NCI-H187 treated with DMSO at 0.1 percent for 48 hours (cell line): Measurements from ENCODE around the gene PDZD2.

Source experiments
- DNase-seq: peaks from one replicate; lab custom pipeline; 2025; lab: John Stamatoyannopoulos, UW

Gene PDZD2

DNA sequence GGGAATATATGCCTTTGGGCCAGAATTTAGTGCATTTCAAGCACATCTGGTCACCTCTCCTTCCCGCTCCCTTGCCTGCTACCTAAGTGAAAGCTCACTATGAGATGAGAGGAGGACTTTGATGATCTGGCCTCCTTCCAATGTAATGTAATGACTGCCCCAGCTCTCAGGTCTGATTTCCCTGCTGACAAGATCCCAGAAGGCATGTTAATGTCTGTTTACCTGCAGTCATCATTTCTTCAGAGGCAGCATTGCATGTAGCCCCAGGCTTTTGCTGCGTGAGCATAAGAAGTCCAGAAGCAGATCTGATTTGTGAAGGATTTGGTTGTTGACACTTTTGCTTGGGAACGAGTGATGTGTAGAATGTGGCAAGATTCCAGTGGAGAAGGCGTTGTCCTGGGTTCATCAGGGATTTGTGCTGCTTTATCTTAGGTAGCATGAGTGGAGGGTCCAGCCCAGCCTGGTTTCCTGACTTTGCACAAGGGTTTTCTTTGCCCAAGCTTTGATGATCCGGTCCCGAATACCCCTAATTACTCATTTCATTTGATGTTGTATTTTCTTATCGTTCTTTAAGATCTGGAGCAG, 342.5 kb downstream of the PDZD2 start:
- no peak for DNase-seq

DNA sequence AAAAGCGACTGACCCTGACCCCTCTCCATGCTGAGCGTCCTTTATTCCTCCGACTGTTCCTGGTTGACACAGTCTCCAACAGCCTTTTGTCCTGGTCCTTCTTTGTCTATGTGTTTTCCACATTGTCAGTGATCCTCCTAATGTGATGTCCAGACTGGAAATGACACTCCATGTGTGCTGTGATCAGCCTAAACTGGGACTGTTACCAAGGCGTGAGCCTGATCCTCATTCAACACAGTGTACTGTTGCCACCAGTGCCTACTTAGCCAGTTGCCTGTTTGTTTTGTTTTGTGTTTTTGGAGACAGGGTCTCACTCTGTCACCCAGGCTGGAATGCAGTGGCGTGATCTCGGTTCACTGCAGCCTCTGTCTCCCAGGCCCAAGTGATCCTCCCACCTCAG, 343.1 kb downstream of the PDZD2 start:
- no peak for DNase-seq

DNA sequence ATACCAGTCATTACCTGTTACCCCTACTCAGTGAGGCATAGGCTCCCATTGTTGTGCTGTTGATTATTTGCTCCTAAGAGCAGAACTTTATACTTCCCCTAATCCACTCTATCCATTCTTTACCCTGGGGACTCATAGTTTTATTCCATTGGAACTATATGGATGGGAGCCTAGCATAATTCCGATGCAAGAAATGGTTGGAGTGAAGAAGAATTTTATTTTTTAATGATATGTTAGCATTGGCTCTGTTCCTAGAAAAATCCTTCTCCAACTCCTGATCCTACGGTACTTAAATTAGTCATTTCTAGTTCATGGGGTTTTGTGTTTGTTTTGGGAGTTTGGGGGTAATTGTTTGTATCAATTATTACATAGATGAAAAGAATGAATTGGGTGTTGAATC, 343.7 kb downstream of the PDZD2 start:
- no peak for DNase-seq

DNA sequence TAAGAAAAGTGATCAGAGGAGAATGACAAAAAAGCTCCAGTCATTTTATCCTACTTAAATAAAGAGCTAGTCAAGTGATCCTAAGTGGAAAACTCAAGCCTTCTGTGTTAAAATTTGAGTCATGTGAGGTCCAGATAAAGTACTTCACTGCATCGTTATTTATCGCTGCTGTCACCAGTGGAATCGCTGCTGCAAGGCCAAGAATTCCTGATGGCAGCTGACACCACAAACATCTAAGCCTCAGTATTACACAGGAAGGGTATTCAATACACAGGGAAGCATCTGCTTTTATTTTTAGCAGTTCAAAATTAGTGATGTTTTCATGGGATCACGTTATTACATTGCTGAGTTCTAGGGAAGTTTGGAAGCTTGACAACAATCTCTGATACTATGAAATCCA, 344.9 kb downstream of the PDZD2 start:
- no peak for DNase-seq

DNA sequence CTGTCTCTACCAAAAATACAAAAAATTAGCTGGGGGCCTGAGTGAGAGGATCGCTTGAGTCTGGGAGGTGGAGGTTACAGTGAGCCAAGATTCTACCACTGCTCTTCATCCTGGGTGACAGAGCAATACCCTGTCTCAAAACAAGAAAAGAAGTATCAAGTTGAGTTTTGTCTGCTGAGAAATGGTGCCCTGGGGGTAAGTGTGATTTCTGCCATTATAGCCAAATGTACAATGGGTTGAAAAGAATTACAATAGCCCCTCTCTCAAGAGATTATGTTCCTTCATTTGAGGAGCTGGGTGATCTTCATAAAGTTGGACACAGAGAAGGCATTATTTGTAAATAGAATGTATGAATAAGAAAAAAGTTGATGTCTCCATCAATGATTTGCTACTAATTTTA, 345.8 kb downstream of the PDZD2 start:
- no peak for DNase-seq

DNA sequence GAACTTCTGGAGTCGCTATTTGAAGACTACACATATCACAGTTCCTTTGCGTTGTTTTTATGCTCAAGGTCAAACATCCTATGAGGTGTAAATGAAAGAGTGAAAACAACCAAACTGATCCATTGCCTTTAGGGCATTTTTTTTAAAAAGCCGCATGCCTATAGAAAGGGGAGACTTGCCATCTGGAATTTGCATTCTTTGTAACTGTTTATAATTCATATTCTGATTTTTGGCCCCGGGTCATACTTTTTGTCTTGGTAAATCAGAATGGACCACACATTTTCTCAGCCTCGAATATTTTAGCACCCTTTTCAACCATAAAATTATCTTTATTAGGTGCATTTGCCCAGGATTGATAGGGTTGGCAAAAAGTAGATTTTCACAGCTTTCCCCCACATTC, 347.2 kb downstream of the PDZD2 start:
- DNase-seq, result no peak

DNA sequence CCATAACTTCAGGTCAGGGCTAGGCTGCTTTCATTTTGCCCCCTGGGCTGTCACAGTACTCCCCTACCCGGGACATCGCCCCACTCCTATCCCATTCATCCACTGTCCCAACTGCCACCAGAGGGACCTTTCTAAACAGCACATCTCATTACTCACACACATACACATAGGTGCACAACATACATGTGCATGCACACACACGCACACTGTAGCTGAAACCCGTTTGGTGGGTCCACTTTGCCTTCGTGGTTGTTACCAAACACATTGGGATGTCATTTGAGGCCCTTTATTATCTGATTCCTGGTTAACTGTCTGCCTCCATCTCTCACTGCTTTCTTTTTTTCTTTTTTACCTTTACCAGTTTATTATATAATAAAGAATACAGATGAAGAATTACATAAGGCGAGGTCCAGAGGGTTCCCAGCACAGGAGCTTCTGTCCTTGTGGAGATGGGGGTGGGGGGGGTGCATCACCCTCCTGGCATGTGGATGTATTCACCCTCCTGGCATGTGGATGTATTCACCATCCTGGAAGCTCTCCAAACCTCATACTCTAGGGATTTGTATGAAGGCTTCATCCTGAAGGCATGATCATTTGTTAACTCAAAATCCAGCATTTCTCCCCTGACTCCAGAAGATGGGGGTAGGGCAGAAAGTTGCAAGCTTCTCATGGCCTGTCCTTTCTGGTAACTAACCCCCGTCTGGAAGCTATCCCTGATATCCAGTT, 349.2 kb downstream of the PDZD2 start:
- no peak for DNase-seq

DNA sequence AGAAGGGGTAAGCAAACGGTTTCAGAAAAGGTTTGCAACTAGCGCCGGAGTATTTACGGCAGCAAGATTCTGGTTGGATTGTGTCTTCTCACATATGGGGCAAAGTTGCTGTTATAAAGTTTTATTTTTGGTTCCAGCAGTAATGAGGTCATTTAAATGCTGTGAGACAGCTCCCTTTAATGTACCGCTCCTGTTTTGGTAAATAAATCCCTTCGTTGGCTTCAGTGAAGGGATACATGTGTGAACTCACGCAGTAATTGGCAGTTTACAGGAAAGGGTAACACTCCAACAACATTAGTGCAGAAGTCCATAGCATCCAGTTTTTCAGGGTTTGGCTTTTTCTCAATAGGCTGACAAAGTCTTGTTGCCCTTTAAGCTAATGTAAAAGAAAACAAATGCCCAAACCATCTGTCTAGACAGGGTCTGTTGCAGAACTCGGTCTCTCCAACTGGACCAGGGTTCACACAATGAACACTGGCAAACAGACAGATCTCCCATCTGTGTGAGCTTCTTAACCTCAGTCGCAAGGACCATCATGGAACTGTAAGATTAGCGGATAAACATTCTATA, 351.2 kb downstream of the PDZD2 start:
- DNase-seq, result no peak

DNA sequence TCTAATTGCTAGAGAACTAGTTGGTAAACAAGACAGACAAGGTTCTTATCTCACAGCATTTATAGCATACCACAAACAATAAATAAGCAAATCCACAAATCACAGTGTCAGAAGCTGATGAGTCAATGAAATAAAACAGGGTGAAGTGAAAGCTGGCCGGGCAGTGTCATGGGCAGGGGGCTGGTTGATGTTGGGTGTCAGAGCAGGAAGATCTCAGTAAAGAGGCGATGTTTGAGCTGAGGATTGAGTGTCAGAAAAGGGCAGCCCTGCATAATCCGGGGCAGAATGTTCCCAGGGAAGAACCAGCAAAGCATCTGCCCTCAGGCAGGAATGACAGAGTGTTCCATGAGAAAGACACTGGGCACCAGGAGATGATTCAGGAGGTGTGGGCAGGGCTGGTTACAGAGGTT, 351.8 kb downstream of the PDZD2 start:
- no peak for DNase-seq

DNA sequence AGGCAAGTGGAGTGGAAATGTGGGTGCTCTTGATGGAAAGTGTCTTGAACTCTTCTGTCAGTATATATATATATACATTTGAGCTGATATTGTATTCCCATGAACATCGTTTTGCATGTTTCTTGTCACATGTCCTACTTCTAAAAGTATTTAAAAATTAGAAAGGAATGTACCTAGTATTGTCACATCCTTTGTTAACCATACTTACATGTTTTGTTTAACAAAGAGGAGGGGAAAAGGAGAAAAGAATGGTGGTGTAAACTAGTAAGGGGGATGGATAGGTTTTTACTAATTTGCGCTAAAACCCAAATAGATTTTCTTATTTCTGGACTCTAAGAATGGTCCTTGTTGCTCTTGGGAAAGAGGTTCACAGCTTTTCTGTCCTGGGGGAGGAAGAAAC, 353.4 kb downstream of the PDZD2 start:
- DNase-seq, result no peak

DNA sequence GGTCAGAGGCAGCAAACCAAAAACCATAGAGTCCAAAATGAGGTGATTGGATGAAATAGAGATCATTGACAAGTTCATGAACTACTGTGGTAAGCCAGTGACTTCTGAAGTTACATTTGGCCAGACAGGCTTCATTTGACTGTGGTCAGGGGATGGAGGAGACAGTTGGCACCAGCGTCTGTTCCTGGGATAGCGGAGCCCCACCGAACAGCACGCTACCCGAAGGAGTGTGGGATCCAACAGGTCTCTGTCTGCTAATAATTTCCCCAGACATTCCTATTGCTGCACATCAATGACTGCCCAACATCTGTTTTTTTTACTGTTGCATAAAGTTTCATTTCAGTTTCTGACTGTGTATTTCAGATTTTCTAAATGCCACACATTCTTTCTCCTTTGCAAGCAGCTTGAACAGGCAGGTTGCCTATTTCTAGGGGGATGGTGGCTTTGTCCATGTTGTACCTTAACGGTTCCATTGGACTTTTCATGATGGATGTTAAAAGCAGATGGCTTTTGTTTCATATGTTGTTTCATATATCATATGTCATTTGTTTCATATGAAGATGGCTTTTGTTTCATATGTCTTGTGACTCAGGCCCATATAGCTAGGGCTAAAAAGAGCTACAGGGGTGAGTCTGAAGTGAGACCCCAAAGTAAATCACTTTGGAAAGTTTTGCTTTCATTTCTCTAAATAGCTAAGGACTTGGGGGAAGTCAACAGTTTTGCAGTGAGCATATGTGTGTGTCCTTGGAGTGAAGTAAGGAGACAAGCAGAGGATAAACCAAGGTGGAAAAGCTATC, 354.4 kb downstream of the PDZD2 start:
- no peak for DNase-seq

DNA sequence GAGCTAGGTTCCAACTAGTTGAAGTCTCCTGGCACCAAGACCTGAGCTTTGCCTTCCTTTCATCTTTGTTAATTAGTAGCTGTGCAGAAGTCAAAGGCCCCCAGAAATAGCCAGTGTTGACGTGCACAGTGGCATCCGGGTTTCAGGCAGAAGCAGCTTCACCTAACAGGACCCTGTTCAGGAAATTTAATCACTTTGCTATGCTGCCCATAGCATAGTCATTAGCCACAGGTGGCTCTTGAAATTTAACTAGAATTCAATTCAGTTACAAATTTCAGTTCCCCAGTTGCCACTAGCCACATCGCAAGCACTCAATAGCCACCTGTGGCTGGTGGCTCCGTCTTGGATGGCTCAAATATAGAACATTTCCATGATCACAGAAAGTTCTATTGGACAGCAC, 356.1 kb downstream of the PDZD2 start:
- DNase-seq, result no peak

DNA sequence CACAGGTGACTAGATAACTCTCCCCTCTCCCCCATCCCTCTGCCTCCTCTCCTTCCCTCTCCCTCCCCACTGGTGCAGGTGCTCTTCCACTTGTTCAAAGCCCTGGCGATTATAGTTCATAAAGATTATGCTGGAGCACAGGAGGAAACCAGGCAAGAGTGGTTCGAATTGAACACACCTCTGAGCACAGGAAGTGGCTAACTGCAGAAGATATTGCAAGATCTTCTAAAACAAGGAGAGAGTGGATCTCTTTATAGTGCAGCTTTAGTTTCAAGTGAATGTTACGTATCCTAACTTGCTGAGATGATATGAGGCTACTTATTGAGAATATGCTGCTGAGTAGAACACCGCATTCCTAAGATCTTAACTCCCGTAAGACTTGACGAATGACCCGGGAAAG, 356.8 kb downstream of the PDZD2 start:
- no peak for DNase-seq

DNA sequence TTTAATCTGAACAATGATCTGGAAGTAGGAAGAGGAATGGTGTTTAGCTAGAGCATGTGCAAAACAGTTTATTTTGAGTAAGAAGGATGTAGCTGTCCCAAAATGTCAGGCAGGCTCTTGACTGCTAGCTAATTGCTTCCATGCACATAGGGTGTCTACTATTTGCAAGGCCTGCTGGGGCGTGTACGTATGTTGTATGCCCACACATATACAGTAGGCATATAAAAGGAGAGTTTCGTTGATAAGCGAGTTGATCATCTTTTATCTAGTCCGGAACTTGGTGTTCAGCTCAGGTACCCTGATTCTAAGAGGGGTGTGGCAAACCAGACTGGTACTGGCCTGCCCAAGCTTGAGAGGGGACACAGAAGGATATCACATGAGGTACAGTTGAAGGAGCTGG, 358.0 kb downstream of the PDZD2 start:
- DNase-seq, result no peak

DNA sequence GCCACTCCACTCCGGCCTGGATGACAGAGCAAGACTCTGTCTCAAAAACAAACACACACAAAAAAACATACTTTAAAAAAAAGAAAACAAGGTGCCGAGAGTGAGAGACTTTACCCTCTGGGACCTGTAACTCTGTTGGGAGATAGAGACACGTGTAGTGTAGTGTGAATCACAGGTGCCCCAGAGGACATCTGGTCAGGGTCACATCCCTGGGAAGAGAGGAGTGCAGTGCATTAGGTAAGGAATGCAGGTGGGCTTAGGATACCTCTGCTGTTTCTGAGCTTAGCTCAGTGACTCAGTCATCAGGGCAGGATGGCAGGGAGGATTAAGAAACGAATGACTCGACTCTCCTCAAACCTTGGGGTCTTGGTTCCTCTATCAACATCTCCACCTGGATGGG, 360.5 kb downstream of the PDZD2 start:
- no peak for DNase-seq

DNA sequence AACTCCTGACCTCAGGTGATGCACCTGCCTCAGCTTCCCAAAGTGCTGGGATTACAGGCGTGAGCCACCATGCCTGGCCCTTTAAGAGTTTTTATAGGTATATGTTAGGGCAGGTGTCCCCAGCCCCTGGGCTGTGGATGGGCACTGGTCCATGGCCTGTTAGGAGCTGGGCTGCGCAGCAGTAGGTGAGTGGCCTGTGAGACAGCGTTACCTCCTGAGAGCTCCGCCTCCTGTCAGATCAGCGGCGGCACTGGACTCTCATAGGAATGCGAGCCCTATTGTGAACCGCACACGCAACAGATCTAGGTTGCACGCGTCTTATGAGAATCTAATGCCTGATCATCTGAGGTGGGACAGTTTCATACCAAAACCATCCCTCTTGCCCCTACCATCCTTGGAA, 361.8 kb downstream of the PDZD2 start:
- no peak for DNase-seq

DNA sequence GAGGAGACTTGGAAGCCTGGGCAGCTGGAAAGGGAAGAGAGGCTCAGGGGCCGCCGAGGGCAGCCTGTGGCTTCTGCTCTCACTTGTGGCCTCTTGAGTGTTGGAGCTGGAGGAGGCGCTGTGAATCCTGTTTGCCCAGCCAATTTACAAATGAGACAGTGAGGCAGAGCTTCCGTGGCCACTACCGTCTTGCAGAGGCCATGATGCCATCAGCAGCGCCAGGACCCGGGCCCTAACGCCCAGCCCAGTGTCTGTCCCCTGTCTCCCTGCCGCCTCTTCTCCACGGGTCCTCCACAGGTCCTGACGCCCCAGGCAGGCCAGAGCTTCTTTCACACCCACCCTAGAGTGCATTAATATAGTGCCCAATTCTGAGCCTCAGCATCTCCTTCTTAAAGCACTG, 362.4 kb downstream of the PDZD2 start:
- no peak for DNase-seq

DNA sequence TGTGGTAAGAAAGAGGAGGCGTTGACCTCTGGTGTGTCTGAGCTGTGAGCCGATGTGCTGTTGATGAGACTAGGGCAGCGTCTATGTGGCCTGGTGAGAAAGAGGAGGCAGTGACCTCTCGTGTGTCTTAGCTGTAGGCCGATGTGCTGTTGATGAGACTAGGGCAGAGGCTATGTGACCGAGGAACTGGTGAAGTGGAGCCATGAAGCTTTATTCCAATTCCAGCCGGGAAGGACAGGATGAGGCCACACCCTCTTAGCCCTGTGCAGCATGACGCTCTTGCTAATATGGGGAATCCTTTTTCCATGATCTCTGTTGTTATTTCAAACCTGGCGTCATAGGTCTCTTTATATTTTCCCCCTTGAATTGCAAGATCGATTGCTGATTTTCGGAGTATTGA, 362.8 kb downstream of the PDZD2 start:
- DNase-seq, result no peak

DNA sequence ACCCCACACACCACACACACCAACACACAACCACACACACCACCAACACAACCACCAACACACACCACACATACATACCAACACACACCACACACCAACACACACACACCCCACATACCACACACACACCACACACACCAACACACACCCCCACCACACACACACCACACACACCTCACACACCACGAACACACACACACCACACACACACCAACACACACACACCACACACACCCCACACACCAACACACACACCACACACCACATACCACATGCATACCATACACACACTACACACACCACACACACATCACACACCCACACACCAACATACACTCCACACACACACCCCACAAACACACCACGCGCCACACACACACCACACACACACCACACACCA, 363.8 kb downstream of the PDZD2 start:
- no peak for DNase-seq

DNA sequence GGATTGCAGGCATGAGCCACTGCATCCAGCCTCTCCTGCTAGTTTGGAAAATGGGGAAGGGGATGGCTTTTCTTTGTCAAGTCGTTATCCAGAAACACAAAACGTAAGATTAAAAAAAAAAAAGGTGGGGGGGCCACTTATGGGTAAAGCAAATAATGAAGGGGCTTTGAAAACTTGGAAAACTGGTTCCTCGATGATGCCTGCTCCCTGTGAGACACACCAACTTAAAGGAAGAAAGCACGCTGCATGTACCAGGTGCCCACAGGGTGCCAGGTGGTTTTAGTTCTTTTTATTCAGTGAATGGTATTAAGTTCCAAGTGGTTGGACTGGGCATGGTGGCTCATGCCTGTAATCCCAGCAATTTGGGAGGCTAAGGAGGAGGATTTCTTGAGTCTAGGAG, 365.1 kb downstream of the PDZD2 start:
- DNase-seq, result no peak

DNA sequence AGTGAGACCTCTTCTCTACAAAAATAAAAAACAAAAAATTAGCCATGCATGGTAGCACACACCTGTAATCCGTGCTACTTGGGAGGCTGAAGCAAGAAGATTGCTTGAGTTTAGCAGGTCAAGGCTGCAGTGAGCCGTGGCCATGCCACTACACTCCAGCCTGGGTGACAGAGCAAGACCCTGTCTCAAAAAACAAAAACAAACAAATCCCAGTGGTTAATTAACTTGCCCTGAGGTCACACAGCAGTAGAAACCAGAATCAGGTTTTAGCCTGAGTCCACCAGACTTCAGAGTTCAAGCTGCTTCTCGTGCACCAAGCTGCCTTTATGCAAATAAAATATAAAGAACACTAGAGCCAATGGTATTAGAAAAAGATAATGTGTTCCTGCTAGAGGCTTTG, 365.5 kb downstream of the PDZD2 start:
- DNase-seq, result no peak

DNA sequence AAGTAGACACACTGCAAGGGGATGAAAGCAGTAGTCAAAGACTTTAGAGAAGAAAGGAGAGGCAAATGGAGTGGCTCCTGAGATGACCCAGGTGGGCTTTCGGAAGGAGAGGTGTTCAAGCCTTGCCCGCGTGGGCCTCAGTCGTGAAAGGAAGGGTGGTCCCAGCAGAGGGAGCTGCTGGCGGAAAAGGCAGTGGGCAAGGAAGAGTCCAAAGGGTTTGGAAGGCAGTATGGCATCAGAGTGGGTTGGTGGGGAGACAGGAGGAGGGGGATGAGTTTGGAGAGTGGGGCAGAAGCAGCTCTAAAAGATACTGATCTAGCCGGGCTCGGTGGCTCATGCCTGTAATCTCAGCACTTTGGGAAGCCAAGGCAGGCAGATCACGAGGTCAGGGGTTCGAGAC, 369.8 kb downstream of the PDZD2 start:
- no peak for DNase-seq

DNA sequence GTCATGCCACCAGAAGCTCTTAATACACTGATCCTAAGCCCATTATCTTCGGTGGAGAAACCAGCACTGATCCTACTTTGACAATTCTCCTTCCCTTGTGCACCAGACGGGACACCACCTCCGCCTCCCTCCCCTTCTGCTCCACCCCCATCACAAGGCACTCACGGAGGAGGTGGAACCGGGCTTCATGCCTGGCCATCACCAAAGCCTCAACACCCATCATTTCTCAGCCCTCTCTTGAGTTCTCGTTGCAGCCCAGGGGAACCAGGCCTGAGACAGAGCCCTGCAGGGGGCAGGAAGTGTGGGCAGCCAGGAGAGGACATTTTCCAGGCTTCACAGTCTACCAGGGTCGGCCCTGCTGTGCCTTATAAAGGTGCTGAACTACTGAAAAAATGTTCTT, 374.7 kb downstream of the PDZD2 start:
- no peak for DNase-seq
